Measurements from ENCODE around the gene ZNF780A.

- no peak for TF ChIP-seq CTCF (IDR thresholded peaks at IDR 0.05)
- TF ChIP-seq POLR2A (IDR thresholded peaks at IDR 0.05): no peak
- TF ChIP-seq EP300 (IDR thresholded peaks at IDR 0.05): no peak
These were observed 54.7 kb downstream of the ZNF780A start for GRCh38 chr19:40035996-40036395.
